ENCODE data around the gene CDH9.
"Not testable (repeated sequence)": the region's sequence is repeated elsewhere in the genome, so short reads cannot be mapped to it uniquely, and the experiment has no call there.

The CDH9 gene

DNA sequence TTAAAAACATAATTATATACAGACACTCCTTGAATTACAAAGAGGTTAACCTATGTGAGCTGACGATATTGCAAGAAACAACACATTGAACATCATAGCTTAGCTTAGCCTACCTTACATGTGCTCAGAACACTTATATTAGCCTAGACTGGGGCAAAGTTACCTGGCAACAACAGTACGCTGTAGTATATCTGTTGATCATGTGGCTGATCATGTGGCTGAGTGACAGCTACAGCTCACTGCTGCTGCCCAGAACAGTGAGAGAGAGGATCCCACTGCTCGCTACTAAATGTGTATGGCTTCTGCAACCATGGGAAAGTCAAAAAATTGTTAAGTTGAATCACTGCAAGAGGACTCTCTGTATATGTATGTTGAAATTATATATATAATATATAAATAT is 169.9 kb downstream of the CDH9 start:
- no peaks in the 10 kb centered on the region for H3K79me2 ChIP-seq (ENCODE audit: insufficient read depth, low read length)
- ATAC-seq (ENCODE audit: insufficient read depth, low read depth), result no peak
- no peaks in the 10 kb centered on the region for H3K36me3 ChIP-seq (ENCODE audit: insufficient read depth, low read length)
- no peak overlapping the region for H3K4me3 ChIP-seq (ENCODE audit: low read depth in 1 of 2, low read length in 2 of 2)
- no peak for TF ChIP-seq CTCF (IDR thresholded peaks at IDR 0.05; ENCODE audit: borderline replicate concordance, extremely low read depth, low read length, poor library complexity, severe bottlenecking)
- TF ChIP-seq EZH2 (IDR thresholded peaks at IDR 0.05; ENCODE audit: borderline replicate concordance, low read depth, low read length, severe bottlenecking), result no peak
- H3K9me3 ChIP-seq (ENCODE audit: insufficient read depth, low read length, severe bottlenecking), result no peaks in the 10 kb centered on the region
- no peak overlapping the region for H3K27ac ChIP-seq (ENCODE audit: low read length)
- no peak overlapping the region for H3K4me2 ChIP-seq (ENCODE audit: insufficient read depth, low read length)
- no peaks in the 10 kb centered on the region for H3K4me1 ChIP-seq (ENCODE audit: insufficient read depth, low read length)
- no peak for DNase-seq
- no peak overlapping the region for H3K9ac ChIP-seq (ENCODE audit: low read depth, low read length)
- no peaks in the 10 kb centered on the region for H3K27me3 ChIP-seq (ENCODE audit: insufficient read depth, low read length, poor library complexity)
- no peak overlapping the region for H2AFZ ChIP-seq (ENCODE audit: low read depth, low read length)
- no peaks in the 10 kb centered on the region for H4K20me1 ChIP-seq (ENCODE audit: insufficient read depth, low read length)

DNA sequence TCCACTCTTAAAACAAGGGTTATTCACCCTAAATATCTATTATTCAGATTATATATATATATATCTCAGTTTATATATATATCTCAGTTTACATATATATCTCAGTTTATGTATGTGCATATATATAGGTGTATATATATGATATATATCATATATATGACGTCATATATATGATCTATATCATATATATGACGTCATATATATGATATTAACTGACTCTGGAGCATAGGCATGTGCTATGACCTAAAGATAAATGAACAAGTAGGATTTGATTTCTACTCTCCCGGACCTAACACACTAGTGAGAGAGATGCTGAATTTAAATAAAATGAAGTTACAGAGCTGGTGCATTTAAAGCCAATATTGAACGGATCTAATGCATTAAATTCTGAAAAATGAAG is 174.3 kb downstream of the CDH9 start:
- no peak overlapping the region for H3K4me3 ChIP-seq (ENCODE audit: low read depth in 1 of 2, low read length in 2 of 2)
- TF ChIP-seq EZH2 (IDR thresholded peaks at IDR 0.05; ENCODE audit: borderline replicate concordance, low read depth, low read length, severe bottlenecking), result no peak
- no peak for TF ChIP-seq CTCF (IDR thresholded peaks at IDR 0.05; ENCODE audit: borderline replicate concordance, extremely low read depth, low read length, poor library complexity, severe bottlenecking)
- H3K4me1 ChIP-seq (ENCODE audit: insufficient read depth, low read length), result no peaks in the 10 kb centered on the region
- no peaks in the 10 kb centered on the region for H3K27me3 ChIP-seq (ENCODE audit: insufficient read depth, low read length, poor library complexity)
- no peaks in the 10 kb centered on the region for H3K9me3 ChIP-seq (ENCODE audit: insufficient read depth, low read length, severe bottlenecking)
- no peaks in the 10 kb centered on the region for H4K20me1 ChIP-seq (ENCODE audit: insufficient read depth, low read length)
- no peak overlapping the region for H3K9ac ChIP-seq (ENCODE audit: low read depth, low read length)
- ATAC-seq (ENCODE audit: insufficient read depth, low read depth) (no peak), DNase-seq (no peak)
- no peak overlapping the region for H3K4me2 ChIP-seq (ENCODE audit: insufficient read depth, low read length)
- no peak overlapping the region for H2AFZ ChIP-seq (ENCODE audit: low read depth, low read length)
- no peak overlapping the region for H3K27ac ChIP-seq (ENCODE audit: low read length)
- no peaks in the 10 kb centered on the region for H3K79me2 ChIP-seq (ENCODE audit: insufficient read depth, low read length)
- H3K36me3 ChIP-seq (ENCODE audit: insufficient read depth, low read length), result no peaks in the 10 kb centered on the region

DNA sequence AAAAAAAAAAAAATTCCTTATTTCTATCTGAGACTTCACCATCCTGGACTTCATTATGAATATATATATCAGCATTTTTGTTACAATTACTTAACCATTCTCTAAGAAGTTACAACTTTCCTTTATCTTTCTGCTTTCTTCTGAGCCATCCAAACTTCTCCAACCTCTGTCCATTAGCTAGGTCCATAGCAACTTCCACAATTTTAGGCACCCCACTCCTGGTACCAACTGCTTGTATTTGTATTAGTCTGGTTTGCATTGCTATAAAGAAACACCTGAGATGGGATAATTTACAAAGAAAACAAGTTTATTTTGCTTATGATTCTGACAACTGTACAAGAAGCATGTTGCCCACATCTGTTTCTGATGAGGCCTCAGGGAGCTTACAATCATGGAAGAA is 182.1 kb downstream of the CDH9 start:
- Histone ChIP-seq H3K79me2 (ENCODE audit: insufficient read depth, low read length) (no peaks in the 10 kb centered on the region), H3K4me1 (ENCODE audit: insufficient read depth, low read length) (no peaks in the 10 kb centered on the region), H3K9me3 (ENCODE audit: insufficient read depth, low read length, severe bottlenecking) (peaks cover 4% of the 10 kb centered on the region), H3K27me3 (ENCODE audit: insufficient read depth, low read length, poor library complexity) (no peaks in the 10 kb centered on the region), H3K4me3 (ENCODE audit: low read depth in 1 of 2, low read length in 2 of 2) (no peak overlapping the region), H3K36me3 (ENCODE audit: insufficient read depth, low read length) (no peaks in the 10 kb centered on the region), H3K9ac (ENCODE audit: low read depth, low read length) (no peak overlapping the region), H4K20me1 (ENCODE audit: insufficient read depth, low read length) (no peaks in the 10 kb centered on the region), H3K27ac (ENCODE audit: low read length) (no peak overlapping the region), H2AFZ (ENCODE audit: low read depth, low read length) (no peak overlapping the region), H3K4me2 (ENCODE audit: insufficient read depth, low read length) (no peak overlapping the region)
- TF ChIP-seq CTCF (IDR thresholded peaks at IDR 0.05; ENCODE audit: borderline replicate concordance, extremely low read depth, low read length, poor library complexity, severe bottlenecking) (no peak), EZH2 (IDR thresholded peaks at IDR 0.05; ENCODE audit: borderline replicate concordance, low read depth, low read length, severe bottlenecking) (no peak)
- ATAC-seq (ENCODE audit: insufficient read depth, low read depth) (no peak), DNase-seq (no peak)

DNA sequence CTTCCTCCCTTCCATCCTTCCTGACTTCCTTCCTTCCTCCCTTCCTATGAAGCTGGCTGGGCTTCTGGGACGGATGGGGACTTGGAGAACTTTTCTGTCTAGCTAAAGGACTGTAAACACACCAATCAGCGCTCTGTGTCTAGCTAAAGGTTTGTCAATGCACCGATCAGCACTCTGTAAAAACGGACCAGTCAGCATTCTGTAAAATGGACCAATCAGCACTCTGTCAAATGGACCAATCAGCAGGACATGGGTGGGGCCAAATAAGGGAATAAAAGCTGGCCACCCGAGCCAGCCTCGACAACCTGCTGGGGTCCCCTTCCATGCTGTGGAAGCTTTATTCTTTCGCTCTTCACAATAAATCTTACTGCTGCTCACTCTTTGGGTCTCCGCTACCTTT is 185.9 kb downstream of the CDH9 start:
- H3K4me2 ChIP-seq (ENCODE audit: insufficient read depth, low read length); ATAC-seq (ENCODE audit: insufficient read depth, low read depth); H3K9ac ChIP-seq (ENCODE audit: low read depth, low read length); H3K27me3 ChIP-seq (ENCODE audit: insufficient read depth, low read length, poor library complexity); H3K27ac ChIP-seq (ENCODE audit: low read length); H3K4me3 ChIP-seq (ENCODE audit: low read depth in 1 of 2, low read length in 2 of 2); H2AFZ ChIP-seq (ENCODE audit: low read depth, low read length); DNase-seq; H4K20me1 ChIP-seq (ENCODE audit: insufficient read depth, low read length); H3K36me3 ChIP-seq (ENCODE audit: insufficient read depth, low read length); H3K4me1 ChIP-seq (ENCODE audit: insufficient read depth, low read length); H3K9me3 ChIP-seq (ENCODE audit: insufficient read depth, low read length, severe bottlenecking); H3K79me2 ChIP-seq (ENCODE audit: insufficient read depth, low read length): not testable (repeated sequence)

All from DND-41 (cell line).